ENCODE measurements around the gene DECR2. TPM values are rescaled to one million over a fixed set of nuclear protein-coding genes. Genes with fewer than 3 reads are reported as not detected.

DECR2 gene
- total and polyA plus RNA-seq, 10 of the 15 experiments (the other 5 are each of a cell fraction or from before 2014, with no cell fraction given) = 0.53 to 20.3 (median 6.0) TPM

DNA sequence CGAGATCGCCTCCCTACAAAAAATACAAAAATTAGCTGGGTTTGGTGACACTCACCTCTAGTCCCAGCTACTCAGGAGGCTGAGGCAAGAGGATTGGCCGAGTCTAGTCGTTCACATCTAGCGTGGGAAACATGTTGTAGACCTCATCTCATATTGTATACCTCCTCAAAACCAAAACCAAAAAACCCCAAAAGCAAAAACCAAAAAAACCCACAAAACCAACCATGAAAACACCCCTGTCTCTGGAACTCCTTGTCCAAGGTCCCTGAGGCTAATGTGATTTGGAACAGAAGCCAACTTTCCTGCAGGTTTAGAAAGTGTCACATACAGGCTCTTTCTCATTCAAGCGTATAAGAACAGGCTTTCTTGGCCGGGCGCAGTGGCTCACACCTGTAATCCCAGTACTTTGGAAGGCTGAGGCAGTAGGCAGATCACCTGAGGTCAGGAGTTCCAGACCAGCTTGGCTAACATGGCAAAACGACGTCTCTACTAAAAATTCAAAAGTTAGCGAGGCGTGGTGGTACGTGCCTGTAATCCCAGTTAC lies 52.8 kb downstream of the DECR2 start:
- ChIA-PET CTCF (no interaction called here), RAD21 (ENCODE audit: unreplicated experiment) (no interaction called here), POLR2A (interaction anchor here (0.8 kb wide), 1 partner anchor 872 kb away, joined by 14 read pairs; no protein-coding TSS in a partner anchor), SMC1A (ENCODE audit: uncharacterized antibody, unreplicated experiment) (interaction anchor here (0.6 kb wide), 1 partner anchor 9 kb away, joined by 3 read pairs; no protein-coding TSS in a partner anchor)
- no peak overlapping the region; the same call in 1 of the 2 replicates for H3K27ac ChIP-seq (ENCODE audit: control insufficient read depth, insufficient read depth)
- H2AFZ ChIP-seq (ENCODE audit: control insufficient read depth, low read depth, low read length) = no peak overlapping the region
- H3K9me3 ChIP-seq (replicated peaks; ENCODE audit: control insufficient read depth, insufficient read depth, low read length) = no peaks in the 10 kb centered on the region
- TF ChIP-seq ZNF622 (IDR thresholded peaks at IDR 0.05) (no peak), RUNX3 (IDR thresholded peaks at IDR 0.05; ENCODE audit: low read length) (peak; percentile 61), FOXM1 (IDR thresholded peaks at IDR 0.05; ENCODE audit: low read depth, low read length) (no peak)
- ATAC-seq = no peak
- no peak for DNase-seq (ENCODE audit: low read depth, low spot score)
- no TSS peak for BruUV-seq (replicated peaks)
- H4K20me1 ChIP-seq (ENCODE audit: control insufficient read depth, insufficient read depth) = no peaks in the 10 kb centered on the region
- H3K4me1 ChIP-seq (ENCODE audit: control insufficient read depth, insufficient read depth, low read length) = peaks cover 10% of the 10 kb centered on the region
- 90% methylated on average over 13 of the region's 13 CpGs for WGBS (ENCODE audit: insufficient coverage, insufficient replicate concordance, low lambda C conversion rate, missing lambda C conversion rate)
- no peaks in the 10 kb centered on the region for H3K79me2 ChIP-seq (ENCODE audit: control insufficient read depth, insufficient read depth, low read length)
- intact Hi-C loops (cut with micrococcal nuclease; ENCODE audit: unreplicated experiment) = no loop called here
- no peak overlapping the region for H3K4me2 ChIP-seq (ENCODE audit: control insufficient read depth, insufficient read depth)
- H3K27me3 ChIP-seq (replicated peaks in 1 of 2; ENCODE audit: control insufficient read depth in 2 of 2, insufficient read depth in 2 of 2, low read length in 1 of 2) = no peaks in the 10 kb centered on the region
- no peak overlapping the region for H3K4me3 ChIP-seq
- no peak for FAIRE-seq
- no peaks in the 10 kb centered on the region for H3K36me3 ChIP-seq (ENCODE audit: control insufficient read depth in 2 of 2, insufficient read depth in 2 of 2, low read length in 1 of 2)
- in situ Hi-C loops (cut with MboI) = no loop called here
- H3K9ac ChIP-seq (ENCODE audit: control insufficient read depth, insufficient read depth, low read length) = no peak overlapping the region

DNA sequence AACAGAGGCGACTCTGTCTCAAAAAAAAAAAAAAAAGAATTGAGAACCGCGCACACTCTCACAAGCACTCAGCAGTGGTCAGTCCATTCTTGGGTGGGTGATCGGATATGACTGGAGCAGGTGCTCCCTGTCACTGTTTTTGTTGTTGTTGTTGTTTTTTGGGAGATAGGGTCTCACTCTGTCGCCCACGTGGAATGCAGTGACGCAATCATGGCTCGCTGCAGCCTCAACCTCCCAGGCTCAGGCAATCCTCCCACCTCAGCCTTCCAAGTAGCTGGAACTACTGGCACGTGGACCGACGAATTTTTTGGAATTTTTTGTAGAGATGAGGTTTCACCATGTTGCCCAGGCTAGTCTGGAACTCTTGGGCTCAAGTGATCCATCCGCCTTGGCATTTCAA lies 53.8 kb downstream of the DECR2 start:
- TF ChIP-seq, protein P1, sequence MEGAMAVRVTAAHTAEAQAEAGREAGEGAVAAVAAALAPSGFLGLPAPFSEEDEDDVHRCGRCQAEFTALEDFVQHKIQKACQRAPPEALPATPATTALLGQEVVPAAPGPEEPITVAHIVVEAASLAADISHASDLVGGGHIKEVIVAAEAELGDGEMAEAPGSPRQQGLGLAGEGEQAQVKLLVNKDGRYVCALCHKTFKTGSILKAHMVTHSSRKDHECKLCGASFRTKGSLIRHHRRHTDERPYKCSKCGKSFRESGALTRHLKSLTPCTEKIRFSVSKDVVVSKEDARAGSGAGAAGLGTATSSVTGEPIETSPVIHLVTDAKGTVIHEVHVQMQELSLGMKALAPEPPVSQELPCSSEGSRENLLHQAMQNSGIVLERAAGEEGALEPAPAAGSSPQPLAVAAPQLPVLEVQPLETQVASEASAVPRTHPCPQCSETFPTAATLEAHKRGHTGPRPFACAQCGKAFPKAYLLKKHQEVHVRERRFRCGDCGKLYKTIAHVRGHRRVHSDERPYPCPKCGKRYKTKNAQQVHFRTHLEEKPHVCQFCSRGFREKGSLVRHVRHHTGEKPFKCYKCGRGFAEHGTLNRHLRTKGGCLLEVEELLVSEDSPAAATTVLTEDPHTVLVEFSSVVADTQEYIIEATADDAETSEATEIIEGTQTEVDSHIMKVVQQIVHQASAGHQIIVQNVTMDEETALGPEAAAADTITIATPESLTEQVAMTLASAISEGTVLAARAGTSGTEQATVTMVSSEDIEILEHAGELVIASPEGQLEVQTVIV (IDR thresholded peaks at IDR 0.05; ENCODE audit: borderline replicate concordance, partially characterized antibody) = no peak
- no peak for TF ChIP-seq TCF12 (IDR thresholded peaks at IDR 0.05; ENCODE audit: low read depth, low read length)
- no peak for TF ChIP-seq HCFC1 (IDR thresholded peaks at IDR 0.05; ENCODE audit: low read length)
- no peak for TF ChIP-seq STAT1 (conservative IDR thresholded peaks at IDR 0.05)
- TF ChIP-seq POU2F2 (IDR thresholded peaks at IDR 0.05; ENCODE audit: borderline replicate concordance, low read depth, low read length) = no peak
- Histone ChIP-seq H3K4me2 (ENCODE audit: control insufficient read depth, insufficient read depth) (no peak overlapping the region), H3K27ac (ENCODE audit: control insufficient read depth, insufficient read depth) (no peak overlapping the region), H3K27me3 (replicated peaks in 1 of 2; ENCODE audit: control insufficient read depth in 2 of 2, insufficient read depth in 2 of 2, low read length in 1 of 2) (no peaks in the 10 kb centered on the region), H2AFZ (ENCODE audit: control insufficient read depth, low read depth, low read length) (no peak overlapping the region), H3K9me3 (replicated peaks; ENCODE audit: control insufficient read depth, insufficient read depth, low read length) (no peaks in the 10 kb centered on the region), H3K36me3 (ENCODE audit: control insufficient read depth in 2 of 2, insufficient read depth in 2 of 2, low read length in 1 of 2) (no peaks in the 10 kb centered on the region), H3K4me1 (ENCODE audit: control insufficient read depth, insufficient read depth, low read length) (peaks cover 5% of the 10 kb centered on the region), H3K79me2 (ENCODE audit: control insufficient read depth, insufficient read depth, low read length) (no peaks in the 10 kb centered on the region), H3K4me3 (no peak overlapping the region), H3K9ac (ENCODE audit: control insufficient read depth, insufficient read depth, low read length) (no peak overlapping the region), H4K20me1 (ENCODE audit: control insufficient read depth, insufficient read depth) (no peaks in the 10 kb centered on the region)
- POLR2A ChIA-PET = no interaction called here
- BruUV-seq (replicated peaks) = no TSS peak
- FAIRE-seq (no peak), DNase-seq (ENCODE audit: low read depth, low spot score) (no peak), ATAC-seq (no peak)
- CTCF ChIA-PET = no interaction called here
- SMC1A ChIA-PET (ENCODE audit: uncharacterized antibody, unreplicated experiment) = no interaction called here
- in situ Hi-C loops (cut with MboI) = no loop called here
- 87% methylated on average over 12 of the region's 12 CpGs for WGBS (ENCODE audit: insufficient coverage, insufficient replicate concordance, low lambda C conversion rate, missing lambda C conversion rate)
- intact Hi-C loops (cut with micrococcal nuclease; ENCODE audit: unreplicated experiment) = no loop called here
- RAD21 ChIA-PET (ENCODE audit: unreplicated experiment) = no interaction called here

All from GM12878 (cell line).